Heart left ventricle (tissue), 13 donors: ENCODE results near the gene PANK2.

Source experiments
- POLR2A ChIP-seq, 2 donors: fragments of 450-650 bp; IDR thresholded peaks; one replicate each; pipeline ENCODE4 v1.6.1; 2017; ENCODE audit warnings: antibody characterized with exemption in 2 of 2, mild to moderate bottlenecking in 2 of 2, moderate library complexity in 2 of 2
- TF ChIP-seq, protein P1 (sequence below), 12 donors: fragments of 200-600 bp; sonication (generic) in 4 of 12; IDR thresholded peaks; one replicate each; pipeline versions ENCODE4 v1.5.0 to v1.8.0; 2018 to 2022; ENCODE audit warnings: antibody characterized with exemption in 12 of 12, mild to moderate bottlenecking in 5 of 12
- donor health status: ischemic (EF 13 %, LVEDD 7.1; RV severe dilation, severe dysfunction).
- donor health status: DM: no; HTN: yes; CAD: no.
- donor health status: DM: no; HTN: no; CAD: no.
- donor health status: ischemic (EF 25% LVEDD 6.9; RV normal size, moderate dysfunction).
- donor health status: ischemic (EF 25% LVEDD 5.7; RV mildly dilated, moderate dysfunction).
- donor health status: ischemic (EF 35%, LVEDD 5.7; RV mildly dilated, moderate dysfunction).
- donor health status: nonischemic (EF 11% LVEDD 7.7; RV severe dilation, severe dysfunction).
- donor health status: DM: yes; HTN: yes; CAD: no.
- donor health status: PGD.
- donor health status: ischemic (EF 29% LVEDD 5.4; RV normal size, mild dysfunction).
- donor health status: nonischemic (EF 23%, LVEDD 6.1; RV moderate dilation, normal function).

DNA sequence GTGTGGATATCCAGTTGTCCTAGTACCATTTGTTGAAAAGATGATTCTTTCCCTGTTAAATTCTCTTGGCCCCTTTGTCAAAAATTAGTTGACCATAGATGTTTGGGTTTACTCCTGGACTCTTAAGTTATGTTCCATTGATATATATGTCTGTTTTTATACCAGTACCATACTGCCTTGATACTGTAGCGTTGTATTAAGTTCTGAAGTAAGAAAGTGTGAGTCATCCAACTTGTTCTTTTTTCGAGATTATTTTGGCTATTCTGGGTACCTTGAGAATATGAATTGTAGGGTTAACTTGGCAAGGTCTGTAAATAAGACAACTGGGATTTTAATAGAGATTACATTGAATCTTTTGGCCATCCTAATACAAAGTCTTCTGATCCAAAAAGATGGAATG is 26.5 kb downstream of the PANK2 start:
- TF ChIP-seq, protein P1, sequence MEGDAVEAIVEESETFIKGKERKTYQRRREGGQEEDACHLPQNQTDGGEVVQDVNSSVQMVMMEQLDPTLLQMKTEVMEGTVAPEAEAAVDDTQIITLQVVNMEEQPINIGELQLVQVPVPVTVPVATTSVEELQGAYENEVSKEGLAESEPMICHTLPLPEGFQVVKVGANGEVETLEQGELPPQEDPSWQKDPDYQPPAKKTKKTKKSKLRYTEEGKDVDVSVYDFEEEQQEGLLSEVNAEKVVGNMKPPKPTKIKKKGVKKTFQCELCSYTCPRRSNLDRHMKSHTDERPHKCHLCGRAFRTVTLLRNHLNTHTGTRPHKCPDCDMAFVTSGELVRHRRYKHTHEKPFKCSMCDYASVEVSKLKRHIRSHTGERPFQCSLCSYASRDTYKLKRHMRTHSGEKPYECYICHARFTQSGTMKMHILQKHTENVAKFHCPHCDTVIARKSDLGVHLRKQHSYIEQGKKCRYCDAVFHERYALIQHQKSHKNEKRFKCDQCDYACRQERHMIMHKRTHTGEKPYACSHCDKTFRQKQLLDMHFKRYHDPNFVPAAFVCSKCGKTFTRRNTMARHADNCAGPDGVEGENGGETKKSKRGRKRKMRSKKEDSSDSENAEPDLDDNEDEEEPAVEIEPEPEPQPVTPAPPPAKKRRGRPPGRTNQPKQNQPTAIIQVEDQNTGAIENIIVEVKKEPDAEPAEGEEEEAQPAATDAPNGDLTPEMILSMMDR (IDR thresholded peaks at IDR 0.05), result no peak
- no peak for TF ChIP-seq POLR2A (IDR thresholded peaks at IDR 0.05)
